NCI-H1417 treated with DMSO at 0.1 percent for 48 hours (cell line): ENCODE data around the gene AP3B1.
"Not testable (repeated sequence)": the region's sequence is repeated elsewhere in the genome, so short reads cannot be mapped to it uniquely, and the experiment has no call there.

ENCODE experiments used
- DNase-seq: peaks from one replicate; lab custom pipeline; 2025; lab: John Stamatoyannopoulos, UW

The AP3B1 gene

DNA sequence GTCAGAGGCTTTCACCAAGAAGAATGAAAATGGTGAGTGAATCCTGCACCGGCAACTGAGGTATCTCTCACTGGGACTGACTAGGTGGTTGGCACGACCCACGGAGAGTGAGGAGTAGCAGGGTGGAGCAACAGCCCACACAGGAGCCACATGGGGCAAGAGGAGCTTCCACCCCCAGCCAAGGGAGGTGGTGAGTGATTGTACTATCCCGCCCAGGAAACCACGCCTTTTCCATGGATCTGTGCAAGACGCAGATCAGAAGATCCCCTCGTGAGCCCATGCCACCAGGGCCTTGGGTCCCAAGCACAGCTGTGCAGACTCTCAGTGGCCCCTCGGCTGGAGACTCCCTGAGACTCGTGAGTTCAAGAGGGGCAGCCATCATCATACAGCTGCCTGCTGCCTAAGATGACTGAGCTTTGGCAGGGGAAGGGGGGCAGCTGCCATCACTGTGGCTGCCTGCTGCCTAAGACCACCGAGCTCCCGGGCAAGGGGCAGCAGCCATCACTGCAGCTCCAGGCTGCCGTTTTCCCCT lies 229.5 kb downstream of the AP3B1 start:
- no peak for DNase-seq

DNA sequence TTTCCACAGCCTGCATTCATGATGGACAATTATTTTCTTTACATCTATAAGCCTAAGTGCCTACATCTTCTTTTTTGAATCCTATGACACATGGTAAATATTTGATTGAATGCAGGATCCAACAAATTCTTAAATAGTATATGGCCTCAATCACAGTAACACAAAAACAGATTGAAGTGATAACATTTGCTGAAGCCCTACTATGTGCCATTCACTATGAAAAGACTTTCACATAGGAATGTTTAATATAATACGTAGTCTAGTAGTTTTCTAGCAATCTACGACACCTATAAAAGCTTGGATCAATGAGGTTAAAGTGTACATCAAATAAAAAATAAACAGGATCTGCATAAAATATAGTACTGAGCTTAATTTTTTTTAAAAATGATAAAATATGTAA lies 231.0 kb downstream of the AP3B1 start:
- DNase-seq, result no peak

DNA sequence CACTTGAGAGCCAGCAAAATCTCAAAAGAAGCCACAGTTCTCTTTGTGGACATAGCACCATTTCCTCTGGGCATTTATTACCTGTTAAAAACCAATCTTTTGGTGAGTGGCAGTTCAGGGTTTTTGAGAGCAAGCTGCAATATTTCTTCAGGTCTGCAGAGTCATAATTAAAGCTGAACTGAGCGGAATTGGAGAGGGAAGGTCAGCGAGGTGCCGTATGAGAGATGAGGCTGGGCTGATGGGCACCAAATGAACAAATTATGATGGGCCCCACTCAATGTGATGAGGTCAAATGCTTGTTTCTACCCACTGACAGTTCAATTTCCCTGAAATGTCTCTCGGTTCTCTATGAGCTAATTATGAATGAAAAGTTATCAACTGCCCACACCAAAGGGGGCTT lies 231.9 kb downstream of the AP3B1 start:
- no peak for DNase-seq

DNA sequence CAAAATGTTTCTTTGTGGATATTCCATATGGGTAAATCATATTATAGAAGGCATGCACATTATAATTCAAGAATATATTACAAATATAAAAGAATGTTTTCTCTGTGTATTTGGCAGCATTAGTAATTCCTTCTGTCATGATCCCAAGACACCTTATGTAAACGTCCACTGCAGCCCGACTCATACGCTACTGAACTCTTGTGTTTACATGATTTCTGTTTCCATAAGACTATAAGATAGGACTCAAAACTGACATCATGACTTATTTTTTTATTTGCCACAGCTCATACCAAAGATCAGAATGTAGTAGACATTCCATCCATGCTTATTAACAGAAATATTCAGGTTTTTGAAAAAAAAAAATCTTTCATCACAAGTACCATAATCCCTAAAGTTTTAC lies 234.1 kb downstream of the AP3B1 start:
- DNase-seq, result no peak

DNA sequence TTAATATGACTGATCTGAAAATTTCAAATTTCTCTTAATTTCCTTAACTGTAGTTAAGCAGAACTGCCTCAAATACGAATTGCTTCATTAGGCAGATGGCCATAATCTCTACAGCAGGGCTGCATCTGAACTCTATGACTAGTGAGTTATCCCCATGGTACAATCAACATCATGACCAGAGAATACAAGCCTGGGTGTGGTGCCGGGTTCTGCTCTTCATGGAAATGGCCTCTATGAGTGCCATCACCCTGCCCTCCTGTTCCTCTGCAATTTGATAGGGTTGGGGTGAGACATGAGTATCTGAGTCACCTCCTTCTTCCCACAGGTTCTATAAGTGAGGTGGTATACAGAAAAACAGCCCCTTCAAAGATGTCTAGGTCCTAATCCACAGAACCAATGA lies 235.9 kb downstream of the AP3B1 start:
- DNase-seq, result no peak

DNA sequence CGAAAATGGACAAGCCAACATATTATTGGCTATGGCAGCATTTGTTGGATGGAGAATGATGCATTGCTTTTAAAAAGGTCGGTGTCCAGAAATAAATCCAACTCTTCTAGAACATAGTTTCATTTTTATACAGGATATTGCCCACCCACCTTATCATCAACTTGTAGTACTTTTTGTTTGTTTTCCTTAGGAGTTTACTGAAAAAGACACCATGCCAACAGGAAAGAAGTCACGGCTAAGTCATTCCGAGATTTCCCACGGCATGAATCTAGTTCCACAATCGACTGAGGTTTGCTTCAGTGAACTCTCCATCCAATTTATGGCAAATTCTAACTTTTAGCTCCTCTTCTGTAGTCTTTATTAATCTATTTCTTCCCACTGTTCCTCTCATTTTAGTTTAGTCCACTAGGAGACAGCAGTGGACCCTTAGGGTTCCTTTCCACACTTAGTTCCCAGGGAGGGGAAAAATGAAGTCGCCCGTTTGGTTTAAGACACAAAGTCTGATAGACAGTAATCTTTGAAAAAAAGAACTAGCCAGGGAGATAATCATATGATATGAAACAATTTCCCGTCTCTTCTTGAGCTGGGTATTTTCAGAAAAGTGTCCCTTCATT lies 237.5 kb downstream of the AP3B1 start:
- DNase-seq, result no peak

DNA sequence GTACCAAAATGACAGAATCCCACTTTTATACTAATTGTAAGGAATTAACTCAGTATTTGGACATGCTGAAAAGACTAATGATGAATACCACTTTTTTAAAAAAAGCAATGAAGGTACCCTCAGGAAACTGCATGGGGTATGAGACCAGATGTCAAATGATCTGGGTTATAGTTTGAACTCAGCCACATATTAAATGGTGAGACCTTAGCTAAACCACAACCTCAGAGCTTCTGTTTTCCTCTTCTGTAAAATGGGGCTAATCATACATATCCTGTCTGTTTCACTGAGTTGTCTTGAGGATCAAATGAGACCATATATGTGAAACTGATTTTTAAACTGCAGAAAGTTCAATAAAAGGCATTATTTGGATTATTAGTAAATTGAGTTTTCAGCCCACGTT lies 238.4 kb downstream of the AP3B1 start:
- no peak for DNase-seq

DNA sequence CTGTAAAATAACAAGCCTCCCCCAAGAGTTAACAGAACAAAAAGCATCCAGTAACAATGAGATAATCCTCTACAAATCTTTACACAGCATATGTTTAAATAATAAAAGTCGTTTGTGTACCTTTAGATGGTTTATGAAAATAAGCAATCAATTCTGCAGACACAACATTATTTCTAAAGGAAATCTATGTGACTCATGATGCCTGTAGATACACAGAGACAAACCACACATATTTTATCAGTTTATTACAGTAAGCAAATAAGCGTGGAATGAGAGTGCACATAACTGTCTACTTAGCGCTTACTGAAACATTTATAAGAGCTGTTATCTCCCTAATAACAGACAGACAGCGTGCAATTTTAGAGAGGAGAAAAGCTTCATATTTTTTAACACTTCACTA lies 243.6 kb downstream of the AP3B1 start:
- no peak for DNase-seq

DNA sequence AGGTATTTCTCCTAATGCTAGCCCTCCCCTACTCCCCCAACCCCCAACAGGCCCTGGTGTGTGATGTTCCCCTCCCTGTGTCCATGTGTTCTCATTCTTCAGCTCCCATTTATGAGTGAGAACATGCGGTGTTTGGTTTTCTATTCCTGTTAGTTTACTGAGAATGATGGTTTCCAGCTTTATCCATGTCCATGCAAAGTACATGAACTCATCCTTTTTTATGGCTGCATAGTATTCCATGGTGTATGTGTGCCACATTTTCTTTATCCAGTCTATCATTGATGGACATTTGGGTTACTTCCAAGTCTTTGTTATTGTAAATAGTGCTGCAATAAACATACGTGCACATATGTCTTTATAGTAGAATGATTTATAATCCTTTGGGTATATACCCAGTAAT lies 247.7 kb downstream of the AP3B1 start:
- not testable (repeated sequence) for DNase-seq

DNA sequence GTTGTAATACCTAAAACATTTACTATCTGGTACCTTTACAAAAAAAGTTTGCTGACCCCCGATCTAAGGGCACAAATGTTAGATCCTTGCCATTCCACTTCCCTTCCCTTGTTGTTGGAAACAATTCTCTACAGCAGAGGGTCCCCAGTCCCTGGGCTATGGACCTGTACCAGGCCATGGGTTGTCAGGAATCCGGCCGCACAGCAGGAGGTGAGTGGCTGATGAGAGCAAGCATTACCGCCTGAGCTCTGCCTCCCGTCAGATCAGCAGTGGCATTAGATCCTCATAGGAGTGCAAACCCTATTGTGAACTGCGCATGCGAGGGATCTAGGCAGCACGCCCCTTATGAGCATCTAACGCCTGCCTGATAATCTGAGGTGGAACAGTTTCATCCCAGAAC lies 248.5 kb downstream of the AP3B1 start:
- no peak for DNase-seq

DNA sequence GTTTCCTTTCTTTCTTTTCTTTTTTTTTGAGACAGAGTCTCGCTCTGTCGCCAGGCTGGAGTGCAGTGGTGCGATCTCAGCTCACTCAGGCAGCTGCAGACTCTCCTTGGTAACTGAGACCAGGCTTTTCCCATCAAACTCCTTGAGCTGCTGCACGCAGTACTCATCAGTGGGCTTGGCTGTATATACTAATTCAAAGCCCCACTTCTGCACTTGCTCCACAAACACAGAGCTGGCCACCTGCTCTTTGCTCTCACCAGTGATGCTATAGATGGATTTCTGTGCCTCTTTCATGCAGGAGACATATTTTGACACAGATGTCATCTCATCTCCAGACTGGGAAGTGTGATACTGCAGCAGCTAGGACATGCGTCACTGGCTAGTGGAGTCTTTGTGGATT lies 252.7 kb downstream of the AP3B1 start:
- no peak for DNase-seq

DNA sequence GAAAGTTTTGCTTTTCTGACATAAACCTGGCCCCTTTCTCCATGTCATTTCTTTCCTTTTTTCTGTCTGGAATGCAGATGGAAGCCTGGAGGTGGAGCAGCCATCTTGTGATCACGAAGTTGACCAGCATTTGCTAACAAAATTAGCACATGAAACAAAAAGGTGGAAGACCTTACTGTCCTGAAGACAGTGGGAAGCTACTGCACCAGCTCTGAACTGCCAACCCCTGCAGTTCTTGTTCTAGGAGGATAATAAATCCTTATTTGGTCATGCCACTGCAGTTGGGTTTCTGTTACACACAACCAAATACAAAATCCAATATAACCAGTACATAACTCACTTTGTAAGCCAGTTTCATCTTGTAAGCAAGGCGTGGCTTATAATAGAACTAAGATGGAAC lies 269.0 kb downstream of the AP3B1 start:
- no peak for DNase-seq

DNA sequence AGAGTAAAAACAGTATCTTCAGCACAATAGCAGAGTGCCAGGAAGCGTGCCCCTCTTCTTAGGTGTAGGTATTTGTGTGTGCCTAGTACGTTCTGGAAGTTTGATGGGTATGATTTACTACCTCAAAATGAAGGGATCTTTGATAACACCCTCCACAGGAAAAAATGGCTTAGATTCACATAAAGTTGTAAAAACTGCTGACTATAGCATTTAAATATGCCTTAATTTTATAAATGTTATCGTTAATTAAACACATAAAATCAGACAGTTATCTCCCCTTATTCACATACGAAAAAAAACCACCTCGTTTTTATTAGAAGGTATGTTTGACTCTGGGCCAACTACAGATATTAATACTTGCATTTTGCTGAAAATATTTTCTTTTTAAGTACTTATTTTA lies 274.8 kb downstream of the AP3B1 start:
- no peak for DNase-seq

DNA sequence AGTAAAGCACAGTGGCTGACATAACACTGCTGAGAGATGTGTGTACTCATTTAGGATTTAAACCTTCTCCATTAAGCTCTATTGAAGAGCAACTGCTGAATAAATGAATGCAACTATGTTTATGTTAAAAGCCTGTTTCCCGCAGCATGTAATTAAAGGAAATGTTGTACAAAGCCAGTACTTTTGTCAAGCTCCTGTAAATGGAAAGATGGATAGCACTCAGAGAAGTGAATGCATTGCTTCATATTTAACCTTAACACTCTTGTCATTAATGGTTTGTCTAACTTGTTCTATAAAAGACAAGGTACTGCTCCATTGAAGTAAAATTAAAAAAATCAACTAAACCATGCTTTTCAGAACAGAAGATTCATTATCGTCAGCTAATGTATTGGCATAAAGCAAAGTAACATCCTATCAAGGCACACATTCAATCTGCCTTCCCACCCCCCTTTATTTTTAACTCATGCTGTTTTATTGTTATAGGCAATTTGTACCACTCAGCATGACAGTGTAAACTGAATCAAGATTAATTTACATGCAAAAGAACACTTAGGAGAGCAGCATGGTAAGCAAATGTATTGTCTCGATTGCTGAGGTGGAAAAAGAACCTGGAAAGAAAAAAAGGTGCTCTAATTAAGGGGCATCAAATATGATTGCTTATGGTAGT lies 277.5 kb downstream of the AP3B1 start:
- DNase-seq, result peak; percentile 73

DNA sequence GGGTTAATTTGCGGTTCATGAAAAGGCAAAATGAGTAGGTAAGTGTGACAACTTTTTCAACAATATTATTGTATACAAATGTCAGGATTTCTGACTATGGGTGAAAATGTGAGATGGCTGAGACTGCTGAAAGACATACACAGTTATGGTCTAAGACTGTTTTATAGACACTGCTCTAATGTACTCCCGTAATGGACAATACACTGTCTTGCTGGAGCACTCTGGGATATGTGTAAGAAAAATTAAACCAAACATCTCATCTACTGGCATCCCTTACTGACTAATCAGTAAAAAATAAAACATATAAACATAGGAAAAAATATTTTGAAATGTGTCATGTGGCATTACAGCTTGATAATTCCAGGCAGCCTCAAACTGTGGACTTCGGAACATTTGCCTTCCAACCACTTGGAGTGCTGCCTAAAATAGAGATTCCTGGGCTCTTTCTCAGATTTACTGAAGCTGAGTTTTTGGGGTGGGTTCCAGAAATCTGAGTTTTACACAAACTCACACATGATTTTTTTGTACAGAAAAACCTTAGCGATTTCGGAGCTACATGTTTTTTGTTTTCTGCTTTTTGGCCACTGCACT lies 284.5 kb downstream of the AP3B1 start:
- DNase-seq, result no peak

DNA sequence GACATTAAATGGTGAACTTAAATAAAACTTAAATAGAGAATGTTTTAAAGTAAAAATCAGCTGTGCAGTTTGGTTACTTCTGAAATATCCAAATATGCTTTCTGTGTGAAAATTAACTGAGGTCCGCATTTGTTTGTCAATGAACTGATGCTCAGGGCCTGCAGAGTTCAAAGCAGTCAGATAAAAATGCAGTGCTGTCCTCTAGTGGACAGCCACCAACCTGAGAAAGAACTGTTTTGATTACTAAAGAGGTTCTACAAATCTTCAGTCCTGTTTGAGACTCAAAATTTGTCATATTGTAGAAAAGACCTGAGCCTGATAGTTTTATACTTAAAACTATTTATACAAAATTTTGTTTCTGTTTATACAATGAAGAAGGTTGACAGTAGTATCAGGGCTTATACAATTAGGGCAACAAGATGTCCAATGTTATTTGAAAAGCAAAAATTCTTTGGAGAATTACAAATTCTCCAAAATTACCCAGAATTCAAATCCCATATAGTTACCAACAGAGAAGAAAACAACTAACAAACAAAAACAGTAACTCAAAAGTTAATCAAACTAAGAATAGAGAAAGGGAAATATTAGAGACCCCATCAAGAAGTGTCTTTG lies 286.0 kb downstream of the AP3B1 start:
- no peak for DNase-seq

DNA sequence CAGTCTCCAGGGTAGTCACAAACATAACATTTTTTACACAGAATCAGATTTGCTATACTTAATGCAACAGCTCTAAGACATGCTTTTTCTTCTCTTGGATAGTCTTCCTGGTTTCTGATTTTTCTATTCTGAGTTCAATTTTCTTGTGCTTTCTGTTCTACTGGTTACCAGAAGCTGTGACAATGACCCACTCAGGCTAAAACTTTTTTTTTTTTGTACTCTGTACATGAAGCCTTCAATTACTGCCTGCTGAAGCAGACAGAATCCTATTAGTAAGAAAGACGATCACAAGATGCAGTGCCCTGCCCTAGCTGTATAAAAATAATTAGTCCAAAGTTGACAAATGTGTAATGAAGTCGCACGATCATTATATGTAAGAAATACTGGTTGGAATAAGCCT lies 287.3 kb downstream of the AP3B1 start:
- no peak for DNase-seq

DNA sequence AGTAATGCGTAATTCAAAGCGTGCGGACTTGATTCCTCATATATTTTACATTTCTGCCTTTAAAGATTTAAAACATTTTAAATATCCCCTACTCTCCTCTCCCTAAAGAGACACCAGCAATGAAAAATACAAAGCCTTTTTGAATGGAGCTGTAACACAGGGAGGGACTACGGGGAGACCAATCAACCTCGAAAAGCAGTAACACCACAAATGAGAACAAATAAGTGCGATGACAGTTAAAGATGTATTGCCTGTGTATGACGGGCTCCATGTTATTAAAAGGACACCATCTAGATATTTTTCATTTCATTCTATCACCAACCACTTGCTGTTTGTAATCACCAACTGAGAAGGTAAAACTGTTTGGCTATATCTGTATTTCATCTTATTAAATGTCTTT lies 288.0 kb downstream of the AP3B1 start:
- no peak for DNase-seq

DNA sequence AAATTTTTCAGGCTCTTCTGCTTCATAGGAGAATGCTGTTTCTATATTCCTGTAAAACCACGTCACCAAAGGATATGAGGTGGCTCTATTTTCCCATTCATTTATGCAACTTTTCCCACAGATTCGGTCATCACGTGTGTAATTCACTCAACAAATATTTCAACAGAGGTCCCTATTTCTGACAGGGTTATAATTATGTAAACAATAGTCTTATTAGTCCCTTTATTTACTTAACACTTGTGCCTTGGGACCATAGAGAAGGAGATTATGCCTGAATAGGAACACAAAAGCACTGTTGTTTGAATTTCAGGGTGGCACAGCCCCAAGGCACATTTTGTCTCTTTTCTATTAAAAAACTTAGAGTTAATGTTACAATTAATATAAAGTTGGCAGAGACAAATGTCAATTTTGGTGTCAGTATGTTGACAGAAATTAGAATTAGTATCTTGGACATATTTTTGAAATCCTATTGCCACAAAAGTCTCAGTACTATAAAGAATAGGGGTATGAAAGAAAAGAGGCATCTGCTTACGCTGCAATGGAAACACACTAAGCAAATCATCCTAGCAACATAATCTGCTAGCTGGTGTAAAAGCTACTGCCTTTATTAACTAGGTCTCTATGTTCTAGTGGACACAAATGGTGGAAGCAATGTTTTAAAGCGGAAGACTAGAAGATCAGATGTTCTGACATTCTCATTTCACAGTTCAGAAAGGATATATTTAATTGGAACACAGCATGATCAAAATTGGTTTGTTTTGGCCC lies 289.3 kb downstream of the AP3B1 start:
- peak; percentile 30 for DNase-seq

DNA sequence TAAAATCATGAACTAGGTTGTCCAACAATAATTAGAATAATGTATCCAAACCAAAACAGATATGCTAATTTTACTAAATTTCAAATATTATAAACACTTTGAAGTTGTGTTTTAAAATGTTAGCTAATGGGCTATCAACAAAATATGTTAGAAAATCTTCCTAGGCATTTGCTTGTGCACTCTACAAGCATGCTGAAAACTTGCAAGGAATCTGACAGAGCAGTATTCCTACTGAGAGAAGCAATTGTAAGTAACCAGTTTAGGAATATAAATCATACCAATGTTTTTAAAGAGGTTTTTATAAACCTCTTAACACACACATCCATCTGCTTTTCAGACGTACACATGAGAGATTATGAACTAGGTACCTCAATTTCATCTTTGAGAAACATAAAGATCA lies 289.9 kb downstream of the AP3B1 start:
- DNase-seq, result no peak

DNA sequence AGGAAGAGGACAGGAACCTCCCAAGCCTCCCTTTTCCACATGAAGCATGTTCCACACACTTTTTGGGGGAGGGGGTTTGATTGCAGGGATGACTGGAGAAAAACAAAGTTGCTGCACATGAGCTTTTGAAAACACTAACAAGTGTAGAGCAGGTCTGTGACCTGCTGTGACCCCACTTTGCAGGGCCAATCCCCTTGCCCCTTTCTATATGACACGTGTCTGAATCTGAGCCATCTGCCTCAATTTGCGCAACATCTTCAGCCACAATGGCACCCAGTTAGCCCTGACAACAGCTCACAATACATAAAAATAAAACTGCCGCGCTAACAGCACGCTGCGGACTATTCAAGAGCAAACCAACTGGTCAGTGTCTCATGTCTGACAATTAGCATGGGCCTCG lies 290.6 kb downstream of the AP3B1 start:
- DNase-seq, result no peak

DNA sequence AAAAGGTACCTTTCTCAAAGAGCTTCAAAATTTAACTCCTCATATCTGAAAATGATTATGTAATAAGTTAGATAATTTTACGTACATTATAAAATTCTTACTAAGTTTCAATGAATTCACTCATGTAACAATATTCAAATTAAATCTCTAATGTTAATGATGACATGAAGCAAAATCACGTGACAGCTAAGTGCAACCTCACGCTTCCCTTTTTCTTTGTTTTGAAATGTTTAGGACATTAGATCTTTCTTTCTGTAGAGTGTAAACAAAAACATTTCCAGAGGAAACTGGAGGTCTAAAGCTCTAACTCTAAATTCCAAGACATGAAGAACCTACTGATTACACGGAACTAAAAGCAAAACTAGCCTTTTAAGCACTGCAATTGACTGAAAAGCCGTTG lies 291.0 kb downstream of the AP3B1 start:
- no peak for DNase-seq
